Measurements from ENCODE around the gene MOB2. TPM values are rescaled to one million over a fixed set of nuclear protein-coding genes. Genes with fewer than 3 reads are reported as not detected.

MOB2 gene
- total RNA-seq, 2 experiments from 2014 or later = 45.1 to 45.4 TPM

DNA sequence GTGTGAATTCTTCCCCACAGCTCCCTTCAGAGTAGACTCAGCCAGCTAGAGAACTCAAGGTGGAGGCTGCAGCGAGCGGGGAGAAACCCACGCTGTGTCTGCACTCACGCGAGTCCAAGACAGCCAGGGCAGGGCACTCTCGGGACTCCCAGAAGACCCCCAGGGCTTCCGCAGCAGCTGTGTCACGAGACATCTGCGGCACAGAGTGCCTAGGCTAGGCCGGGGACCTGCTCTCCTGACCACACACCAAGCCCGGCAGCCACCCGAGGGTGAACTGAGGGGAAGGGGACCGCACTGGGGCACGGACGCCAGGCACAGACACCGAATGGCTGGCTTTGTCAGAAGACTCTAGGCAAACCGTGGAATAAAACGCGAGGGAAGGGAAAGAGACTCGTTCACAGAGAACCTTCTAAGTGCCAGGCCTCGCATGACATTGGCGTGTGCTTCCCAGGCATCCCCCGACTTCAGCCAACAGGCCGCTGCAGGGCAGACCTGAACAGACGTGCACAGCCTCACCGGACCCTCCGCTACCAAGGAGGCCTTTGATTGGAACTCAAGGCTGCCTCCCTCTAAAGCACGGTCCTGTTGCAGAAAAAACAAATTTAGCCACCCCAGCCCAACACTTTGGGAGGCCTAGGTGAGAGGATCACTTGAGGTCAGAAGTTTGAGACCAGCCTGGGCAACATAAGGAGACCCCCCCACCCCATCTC lies 18.2 kb upstream of the MOB2 start:
- POLR2A ChIA-PET = no interaction called here

DNA sequence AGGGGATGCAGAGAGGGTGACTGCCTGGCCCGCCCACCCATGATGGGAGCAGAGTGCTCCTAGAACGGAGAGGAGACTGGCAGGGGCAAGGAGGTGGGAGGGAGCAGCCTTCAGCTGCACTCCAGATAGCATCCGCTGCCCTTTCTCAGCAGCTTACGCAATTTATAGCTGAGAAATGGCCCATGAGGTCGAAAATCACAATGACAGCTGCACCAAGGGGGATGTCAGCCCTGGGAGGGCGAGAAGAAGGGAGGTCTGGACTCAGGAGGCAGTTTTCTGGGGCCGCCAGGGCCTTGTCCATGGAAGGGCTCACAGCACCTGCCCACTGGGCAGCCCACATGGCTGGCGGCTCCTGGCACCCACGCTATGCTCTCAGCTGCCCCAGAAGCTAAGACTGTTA lies 17.6 kb upstream of the MOB2 start:
- no peak for DNase-seq
- Mint-ChIP-seq H3K27ac (no peak overlapping the region), H3K4me1 (peaks cover 2% of the 10 kb centered on the region), H3K4me3 (no peak overlapping the region), H3K9me3 (peaks cover 3% of the 10 kb centered on the region), H3K36me3 (ENCODE audit: low read depth) (peaks cover 11% of the 10 kb centered on the region), H3K27me3 (no peaks in the 10 kb centered on the region)
- CTCF ChIA-PET = no interaction called here
- POLR2A ChIA-PET = no interaction called here

More for the DNA sequence above, 18.2 kb upstream of the MOB2 start:
- no peak overlapping the region for H3K4me3 Mint-ChIP-seq
- H3K27me3 Mint-ChIP-seq = no peaks in the 10 kb centered on the region
- peaks cover 3% of the 10 kb centered on the region for H3K9me3 Mint-ChIP-seq
- CTCF ChIA-PET = no interaction called here
- H3K4me1 Mint-ChIP-seq = peaks cover 2% of the 10 kb centered on the region
- peaks cover 10% of the 10 kb centered on the region for H3K36me3 Mint-ChIP-seq (ENCODE audit: low read depth)
- no peak overlapping the region for H3K27ac Mint-ChIP-seq
- no peak for DNase-seq

DNA sequence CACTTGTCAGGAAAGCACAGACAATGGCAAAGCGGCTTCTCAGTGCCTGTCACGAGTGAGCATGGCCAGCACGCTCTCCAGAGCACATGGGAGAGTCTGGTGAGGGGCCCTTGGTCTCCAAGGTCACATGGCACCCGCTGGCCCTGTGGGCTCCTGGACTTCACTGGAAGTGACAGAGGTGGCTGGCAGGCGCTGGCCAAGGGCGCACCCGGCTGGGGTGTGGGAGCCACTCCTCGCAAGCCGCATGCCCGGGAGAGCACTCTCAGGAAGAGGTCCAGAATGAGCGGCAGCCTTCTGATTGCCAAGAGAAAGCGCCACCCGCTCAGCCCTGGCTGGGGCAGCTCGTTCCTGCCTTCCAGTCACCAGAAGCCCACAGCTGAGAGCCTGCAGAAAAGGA lies 17.1 kb upstream of the MOB2 start:
- H3K4me3 Mint-ChIP-seq = no peak overlapping the region
- ChIA-PET CTCF (no interaction called here), POLR2A (interaction anchor here (0.6 kb wide), 1 partner anchor 176 kb away, joined by 3 read pairs; no protein-coding TSS in a partner anchor)
- peaks cover 7% of the 10 kb centered on the region for H3K9me3 Mint-ChIP-seq
- H3K27ac Mint-ChIP-seq = no peak overlapping the region
- peaks cover 5% of the 10 kb centered on the region for H3K4me1 Mint-ChIP-seq
- no peak for DNase-seq
- H3K36me3 Mint-ChIP-seq (ENCODE audit: low read depth) = peaks cover 15% of the 10 kb centered on the region
- no peaks in the 10 kb centered on the region for H3K27me3 Mint-ChIP-seq

DNA sequence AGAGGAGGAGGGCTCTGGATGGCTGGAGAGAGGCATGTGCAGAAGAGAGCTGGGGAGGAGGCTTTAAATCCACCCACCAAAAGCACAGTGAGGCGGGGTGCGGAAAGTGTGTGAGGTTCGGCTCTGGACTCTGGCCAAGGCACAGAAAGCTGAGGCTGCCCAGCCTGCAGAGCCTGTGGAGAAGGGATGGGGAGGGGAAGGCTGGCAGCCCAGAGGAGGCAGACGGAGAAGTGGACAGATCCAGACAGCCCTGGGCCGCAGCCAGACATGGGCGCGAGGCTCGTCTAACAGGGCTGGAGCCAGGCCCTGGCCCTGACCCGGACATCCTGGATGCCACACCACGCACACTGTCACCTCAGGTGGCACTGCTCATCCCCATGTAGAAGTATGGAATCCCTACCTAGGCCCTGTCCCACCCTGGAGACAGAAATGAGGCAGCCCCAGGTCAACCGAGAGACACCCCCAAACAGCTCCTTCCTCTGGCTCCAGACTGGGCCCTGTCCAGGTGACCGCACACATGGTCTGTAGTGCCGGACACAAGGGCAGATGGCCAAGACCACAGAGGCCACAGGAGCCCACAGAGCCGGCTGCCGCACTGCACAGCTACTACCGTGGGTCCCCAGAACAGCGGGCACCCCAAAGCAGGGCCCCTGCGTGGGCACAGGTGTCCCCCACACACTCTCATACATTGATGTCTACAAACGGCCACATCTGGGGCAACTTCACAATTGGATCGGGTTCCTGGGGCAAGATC lies 16.6 kb upstream of the MOB2 start:
- H3K4me1 Mint-ChIP-seq = peaks cover 10% of the 10 kb centered on the region
- DNase-seq = no peak
- no peaks in the 10 kb centered on the region for H3K27me3 Mint-ChIP-seq
- peaks cover 8% of the 10 kb centered on the region for H3K9me3 Mint-ChIP-seq
- H3K27ac Mint-ChIP-seq = no peak overlapping the region
- no peak overlapping the region for H3K4me3 Mint-ChIP-seq
- peaks cover 16% of the 10 kb centered on the region for H3K36me3 Mint-ChIP-seq (ENCODE audit: low read depth)
- ChIA-PET POLR2A (interaction anchor here (0.6 kb wide), 1 partner anchor 175 kb away, joined by 3 read pairs; no protein-coding TSS in a partner anchor), CTCF (no interaction called here)

DNA sequence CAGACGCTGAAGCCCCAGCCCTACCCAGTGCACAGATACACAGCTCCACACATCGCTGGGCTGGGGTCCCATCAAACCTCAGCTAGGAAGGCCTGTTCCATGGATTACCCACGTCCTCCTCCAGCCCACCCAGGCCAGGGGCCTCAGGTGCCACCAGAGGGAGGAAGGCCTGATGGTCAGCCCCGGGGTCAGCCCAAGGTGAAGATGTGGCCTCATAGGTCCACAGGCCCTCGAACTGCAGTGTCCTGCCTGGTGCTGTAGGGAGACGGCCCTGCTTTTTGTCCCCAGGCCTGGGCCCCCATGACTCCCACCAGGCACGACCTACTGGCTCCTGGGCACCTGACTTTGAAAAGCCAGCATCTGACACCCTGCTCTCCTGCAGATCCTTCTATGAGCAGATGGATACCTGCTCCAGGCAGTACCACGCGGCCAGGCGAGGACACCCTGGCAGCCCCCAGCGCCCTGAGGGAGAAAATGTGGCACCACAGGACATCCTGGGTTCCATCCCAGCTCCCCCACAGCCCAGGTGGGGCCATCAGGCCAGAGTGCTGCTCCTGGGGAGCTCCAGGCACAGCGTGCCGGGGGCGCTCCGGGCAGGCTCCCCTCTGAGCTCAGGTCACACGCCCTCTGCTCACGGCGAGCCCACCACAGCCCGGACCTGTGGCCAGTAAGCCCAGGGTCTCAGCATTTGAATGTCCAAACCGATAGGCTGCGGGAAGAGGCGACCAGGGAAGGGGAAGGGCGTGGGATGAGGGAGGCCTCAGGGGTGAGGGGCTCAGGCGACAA lies 15.8 kb upstream of the MOB2 start:
- Mint-ChIP-seq H3K4me3 (no peak overlapping the region), H3K4me1 (peaks cover 18% of the 10 kb centered on the region), H3K9me3 (peaks cover 8% of the 10 kb centered on the region), H3K36me3 (ENCODE audit: low read depth) (peaks cover 16% of the 10 kb centered on the region), H3K27me3 (no peaks in the 10 kb centered on the region), H3K27ac (no peak overlapping the region)
- ChIA-PET CTCF (no interaction called here), POLR2A (no interaction called here)
- DNase-seq = no peak

DNA sequence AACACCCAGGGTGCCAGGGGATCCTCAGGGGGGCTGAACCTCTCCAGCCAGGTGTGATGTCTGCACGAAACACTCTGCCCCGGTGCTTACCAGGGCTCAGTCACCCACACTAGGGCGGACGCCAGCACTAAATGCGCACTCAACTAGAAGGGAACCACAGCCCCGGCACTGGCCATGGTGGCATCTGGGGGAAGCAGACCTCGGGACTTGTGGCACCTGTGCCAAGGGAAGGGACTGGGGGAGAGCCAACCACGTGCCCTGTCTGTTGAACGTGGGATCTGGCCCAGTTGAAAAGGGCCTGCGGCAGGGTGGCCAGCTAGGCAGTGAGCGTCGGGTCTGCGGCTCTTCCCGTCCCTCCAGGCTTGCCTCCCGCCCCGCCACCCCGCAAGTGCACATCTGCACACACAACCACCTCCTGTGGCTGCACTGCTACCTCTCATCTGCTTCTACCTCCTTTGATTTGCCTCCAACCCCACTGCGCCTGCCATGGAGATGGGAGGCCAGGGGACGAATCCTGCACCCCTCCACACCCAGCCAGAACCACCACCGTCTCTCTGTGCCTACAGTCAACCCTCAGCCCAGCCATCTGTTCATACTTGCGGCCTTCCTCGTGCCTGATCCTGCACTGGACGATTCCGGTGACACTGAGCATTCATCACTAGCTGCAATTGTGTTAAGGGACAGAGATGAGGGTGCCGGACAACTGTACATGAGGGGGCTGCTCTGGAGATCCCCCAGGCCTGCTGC lies 15.0 kb upstream of the MOB2 start:
- no peak for DNase-seq
- CTCF ChIA-PET = no interaction called here
- H3K4me3 Mint-ChIP-seq = no peak overlapping the region
- POLR2A ChIA-PET = no interaction called here
- H3K27me3 Mint-ChIP-seq = no peaks in the 10 kb centered on the region
- peaks cover 23% of the 10 kb centered on the region for H3K4me1 Mint-ChIP-seq
- H3K36me3 Mint-ChIP-seq (ENCODE audit: low read depth) = peaks cover 16% of the 10 kb centered on the region
- H3K9me3 Mint-ChIP-seq = peaks cover 8% of the 10 kb centered on the region
- no peak overlapping the region for H3K27ac Mint-ChIP-seq

DNA sequence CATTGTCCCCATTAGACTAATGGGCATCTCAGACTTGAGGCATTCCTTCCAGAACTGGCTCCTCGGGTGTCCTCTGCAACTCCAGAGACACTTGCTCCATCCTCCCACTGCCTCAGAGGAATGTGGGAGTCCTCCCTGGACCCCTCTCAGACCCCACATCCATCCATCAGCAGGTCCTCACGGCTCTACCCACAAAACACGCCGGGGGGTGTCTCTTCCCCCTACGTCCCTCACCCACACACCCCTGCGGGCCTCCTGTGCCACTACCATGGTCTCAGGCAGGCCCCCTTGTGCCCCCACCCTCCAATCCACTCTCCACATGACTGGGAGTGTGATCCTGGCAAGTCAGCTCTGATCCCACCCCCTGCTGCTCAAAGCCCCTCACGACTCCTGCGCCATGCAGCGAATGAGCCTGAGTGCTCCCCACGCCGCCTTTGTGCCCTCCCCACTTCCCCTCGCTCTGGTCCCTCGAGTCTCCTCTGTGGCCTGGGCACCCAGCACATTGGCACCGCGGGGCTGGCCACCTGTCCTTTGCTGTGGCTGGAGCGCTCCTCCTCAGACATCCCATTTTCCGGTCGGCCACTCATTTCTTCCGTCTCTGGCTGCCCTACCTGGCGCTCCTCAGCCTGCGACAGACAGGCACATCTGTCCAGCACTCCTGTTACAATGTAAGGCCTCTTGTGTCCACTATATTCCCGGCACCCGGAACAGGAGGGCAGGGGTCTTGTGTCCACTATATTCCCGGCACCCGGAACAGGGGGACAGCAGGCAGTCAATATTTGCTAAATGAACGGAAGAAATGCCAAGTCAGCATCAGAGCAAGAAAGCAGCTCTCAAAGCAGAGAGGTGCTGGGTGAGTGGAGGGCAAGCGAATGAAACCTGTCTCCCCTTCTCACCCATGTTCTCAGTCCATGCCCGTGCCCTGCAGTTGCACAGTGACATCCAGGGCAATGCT lies 14.2 kb upstream of the MOB2 start:
- POLR2A ChIA-PET = no interaction called here
- H3K27ac Mint-ChIP-seq = no peak overlapping the region

DNA sequence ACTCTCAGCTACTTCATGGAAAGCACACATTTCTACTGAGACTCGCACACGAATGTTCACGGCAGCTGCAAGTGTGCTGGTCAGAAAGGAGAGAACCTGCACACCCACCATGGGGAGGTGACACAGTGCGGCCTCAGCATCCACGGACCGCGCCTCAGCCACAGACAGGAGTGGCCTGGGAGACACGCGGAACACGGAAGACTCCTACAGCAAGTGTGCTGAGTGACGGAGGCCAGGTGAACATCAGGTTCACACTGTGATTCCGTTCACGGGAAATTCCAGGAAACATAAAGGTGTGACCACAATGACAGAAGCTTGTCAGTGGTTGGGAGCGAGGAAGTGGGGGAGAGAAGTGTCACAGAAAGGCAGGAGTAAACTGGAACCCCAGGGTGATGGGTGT lies 13.3 kb upstream of the MOB2 start:
- DNase-seq = no peak
- Mint-ChIP-seq H3K27ac (no peak overlapping the region), H3K9me3 (peaks cover 8% of the 10 kb centered on the region), H3K4me1 (peaks cover 29% of the 10 kb centered on the region), H3K4me3 (no peak overlapping the region), H3K36me3 (ENCODE audit: low read depth) (peaks cover 16% of the 10 kb centered on the region), H3K27me3 (no peaks in the 10 kb centered on the region)
- CTCF ChIA-PET = interaction anchor here (1.1 kb wide), 1 partner anchor 10 kb away, joined by 3 read pairs; no protein-coding TSS in a partner anchor
- POLR2A ChIA-PET = no interaction called here

More for the DNA sequence above, 14.2 kb upstream of the MOB2 start:
- Mint-ChIP-seq H3K9me3 (peaks cover 8% of the 10 kb centered on the region), H3K36me3 (ENCODE audit: low read depth) (peaks cover 16% of the 10 kb centered on the region), H3K27me3 (no peaks in the 10 kb centered on the region), H3K4me3 (no peak overlapping the region), H3K4me1 (peaks cover 29% of the 10 kb centered on the region)
- DNase-seq = no peak
- CTCF ChIA-PET = interaction anchor here (1.1 kb wide), 1 partner anchor 11 kb away, joined by 3 read pairs; no protein-coding TSS in a partner anchor

DNA sequence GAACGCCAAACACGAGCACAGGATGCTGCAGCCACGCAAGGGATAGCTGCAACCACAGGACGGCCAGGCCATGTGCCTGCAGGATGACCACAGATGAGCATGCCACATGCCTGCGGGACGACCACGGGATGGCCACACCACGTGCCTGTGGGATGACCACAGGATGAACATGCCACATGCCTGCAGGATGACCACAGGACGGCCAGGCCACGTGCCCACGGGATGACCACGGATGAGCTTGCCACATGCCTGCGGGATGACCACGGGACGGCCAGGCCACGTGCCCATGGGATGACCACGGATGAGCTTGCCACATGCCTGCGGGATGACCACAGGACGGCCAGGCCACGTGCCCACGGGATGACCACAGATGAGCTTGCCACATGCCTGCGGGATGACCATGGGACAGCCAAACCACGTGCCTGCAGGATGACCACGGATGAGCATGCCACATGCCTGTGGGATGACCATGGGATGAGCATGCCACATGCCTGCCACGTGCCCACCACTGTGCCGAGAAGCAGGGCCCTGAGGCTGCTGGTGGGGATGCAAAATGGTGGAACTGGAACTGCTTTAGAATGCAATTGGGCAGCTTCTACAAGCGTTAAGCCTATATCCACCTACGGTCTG lies 12.8 kb upstream of the MOB2 start:
- Mint-ChIP-seq H3K36me3 (ENCODE audit: low read depth) (peaks cover 16% of the 10 kb centered on the region), H3K4me3 (no peak overlapping the region), H3K4me1 (peaks cover 29% of the 10 kb centered on the region), H3K9me3 (peaks cover 8% of the 10 kb centered on the region), H3K27me3 (no peaks in the 10 kb centered on the region), H3K27ac (no peak overlapping the region)
- ChIA-PET POLR2A (no interaction called here), CTCF (interaction anchor here (1.1 kb wide), 1 partner anchor 9 kb away, joined by 3 read pairs; no protein-coding TSS in a partner anchor)
- no peak for DNase-seq

DNA sequence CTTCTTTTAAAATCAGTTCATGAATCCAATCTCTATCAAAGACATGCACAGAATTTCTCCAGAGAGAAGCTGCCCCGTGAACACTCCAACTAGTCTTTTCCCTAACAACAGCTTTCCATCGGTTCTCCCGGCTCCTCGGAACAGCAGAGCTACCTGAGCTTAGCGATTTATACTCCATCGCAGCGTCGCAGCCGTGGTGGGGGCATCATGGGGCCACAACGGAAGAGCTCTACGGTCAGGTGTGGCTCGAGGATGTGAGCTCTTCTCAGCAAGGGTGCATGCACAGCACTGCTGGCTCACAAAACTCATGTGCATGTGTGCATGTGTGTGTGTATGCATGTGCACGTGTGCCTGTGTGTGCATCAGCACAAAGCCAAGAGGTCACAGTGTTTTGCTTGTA lies 11.7 kb upstream of the MOB2 start:
- H3K27me3 Mint-ChIP-seq = no peaks in the 10 kb centered on the region
- H3K4me1 Mint-ChIP-seq = peaks cover 29% of the 10 kb centered on the region
- H3K36me3 Mint-ChIP-seq (ENCODE audit: low read depth) = peaks cover 16% of the 10 kb centered on the region
- no peak for DNase-seq
- ChIA-PET CTCF (no interaction called here), POLR2A (no interaction called here)
- H3K27ac Mint-ChIP-seq = no peak overlapping the region
- peaks cover 8% of the 10 kb centered on the region for H3K9me3 Mint-ChIP-seq
- no peak overlapping the region for H3K4me3 Mint-ChIP-seq

DNA sequence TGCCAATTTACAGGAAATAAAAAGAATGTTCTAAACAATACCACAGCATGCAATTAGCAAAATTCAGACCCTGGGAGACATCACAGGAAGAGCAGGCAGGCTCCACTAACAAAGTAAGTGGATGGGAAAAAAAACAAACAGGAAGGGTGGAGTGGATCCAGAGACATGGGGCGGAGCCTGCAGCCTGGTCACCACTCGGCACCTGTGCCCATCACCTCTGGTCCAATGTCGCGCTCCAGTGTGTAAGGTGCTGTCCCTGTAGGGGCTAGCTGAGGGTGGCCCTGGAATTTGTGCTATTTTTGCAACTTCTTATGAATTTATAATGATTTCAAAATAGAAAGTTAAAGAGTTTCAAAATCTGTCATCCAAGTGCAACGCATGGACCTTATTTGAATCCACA lies 11.0 kb upstream of the MOB2 start:
- Mint-ChIP-seq H3K27ac (no peak overlapping the region), H3K27me3 (no peaks in the 10 kb centered on the region), H3K9me3 (peaks cover 8% of the 10 kb centered on the region), H3K4me1 (peaks cover 29% of the 10 kb centered on the region), H3K4me3 (no peak overlapping the region), H3K36me3 (ENCODE audit: low read depth) (peaks cover 16% of the 10 kb centered on the region)
- CTCF ChIA-PET = no interaction called here
- POLR2A ChIA-PET = no interaction called here
- no peak for DNase-seq

All from activated CD4-positive, alpha-beta T cell treated with anti-CD3 and anti-CD28 coated beads, Interleukin-2, amount 10 ng/mL, durations not matched to agents 7 days and 5 days (primary cell).